Measurements from ENCODE around the gene ST6GALNAC6.

ST6GALNAC6 gene

DNA sequence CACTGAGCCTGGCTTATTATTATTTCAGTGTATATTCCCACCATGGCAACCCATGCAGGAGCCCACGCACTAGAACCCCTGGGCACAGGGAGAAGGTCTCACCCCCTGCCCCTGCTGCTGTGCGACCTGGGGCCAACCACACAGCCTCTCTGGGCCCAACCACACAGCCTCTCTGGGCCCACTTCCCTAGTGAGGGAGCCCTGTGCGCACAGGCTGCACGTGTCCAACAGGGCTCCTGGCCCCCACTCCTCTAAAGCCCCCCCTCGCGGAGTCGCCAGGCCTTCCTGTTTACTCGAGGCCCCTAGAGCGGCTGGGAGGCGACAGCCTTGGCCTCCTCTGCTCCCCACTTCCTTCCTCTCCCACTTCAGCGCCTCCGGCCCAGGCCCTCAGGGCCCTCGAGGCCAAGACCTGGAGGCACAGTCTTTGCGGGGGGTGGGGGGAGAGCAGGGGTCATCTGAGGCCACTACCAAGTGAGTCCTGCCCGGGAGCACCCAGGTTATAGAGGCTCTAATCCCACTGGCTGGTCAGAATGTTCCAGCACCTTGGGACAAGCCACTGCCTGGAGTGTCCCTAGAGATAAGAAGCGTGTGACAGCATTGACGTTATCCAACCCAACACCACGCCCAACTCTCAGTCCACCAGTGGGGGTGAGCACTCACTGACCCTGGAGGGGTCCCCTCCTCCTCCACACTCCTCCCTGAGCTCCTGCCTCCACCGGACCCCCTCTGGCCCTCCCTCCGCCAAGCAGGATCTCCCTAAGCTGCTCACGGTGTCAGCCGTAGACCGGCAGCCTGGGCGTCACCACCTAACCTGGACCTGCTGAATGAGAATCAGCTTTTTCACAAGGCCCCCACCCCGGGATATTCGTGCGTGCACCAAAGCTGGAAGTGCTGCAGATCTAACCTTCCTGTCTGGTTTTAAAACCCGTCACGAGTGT lies 37.1 kb downstream of the ST6GALNAC6 start:
- 0 out of 2 replicates have a peak, but pooled peaks have one; percentile 44 for TF ChIP-seq SIN3A (IDR thresholded peaks at IDR 0.05; ENCODE audit: borderline replicate concordance, insufficient read depth, low read length)
- TF ChIP-seq, protein P1, sequence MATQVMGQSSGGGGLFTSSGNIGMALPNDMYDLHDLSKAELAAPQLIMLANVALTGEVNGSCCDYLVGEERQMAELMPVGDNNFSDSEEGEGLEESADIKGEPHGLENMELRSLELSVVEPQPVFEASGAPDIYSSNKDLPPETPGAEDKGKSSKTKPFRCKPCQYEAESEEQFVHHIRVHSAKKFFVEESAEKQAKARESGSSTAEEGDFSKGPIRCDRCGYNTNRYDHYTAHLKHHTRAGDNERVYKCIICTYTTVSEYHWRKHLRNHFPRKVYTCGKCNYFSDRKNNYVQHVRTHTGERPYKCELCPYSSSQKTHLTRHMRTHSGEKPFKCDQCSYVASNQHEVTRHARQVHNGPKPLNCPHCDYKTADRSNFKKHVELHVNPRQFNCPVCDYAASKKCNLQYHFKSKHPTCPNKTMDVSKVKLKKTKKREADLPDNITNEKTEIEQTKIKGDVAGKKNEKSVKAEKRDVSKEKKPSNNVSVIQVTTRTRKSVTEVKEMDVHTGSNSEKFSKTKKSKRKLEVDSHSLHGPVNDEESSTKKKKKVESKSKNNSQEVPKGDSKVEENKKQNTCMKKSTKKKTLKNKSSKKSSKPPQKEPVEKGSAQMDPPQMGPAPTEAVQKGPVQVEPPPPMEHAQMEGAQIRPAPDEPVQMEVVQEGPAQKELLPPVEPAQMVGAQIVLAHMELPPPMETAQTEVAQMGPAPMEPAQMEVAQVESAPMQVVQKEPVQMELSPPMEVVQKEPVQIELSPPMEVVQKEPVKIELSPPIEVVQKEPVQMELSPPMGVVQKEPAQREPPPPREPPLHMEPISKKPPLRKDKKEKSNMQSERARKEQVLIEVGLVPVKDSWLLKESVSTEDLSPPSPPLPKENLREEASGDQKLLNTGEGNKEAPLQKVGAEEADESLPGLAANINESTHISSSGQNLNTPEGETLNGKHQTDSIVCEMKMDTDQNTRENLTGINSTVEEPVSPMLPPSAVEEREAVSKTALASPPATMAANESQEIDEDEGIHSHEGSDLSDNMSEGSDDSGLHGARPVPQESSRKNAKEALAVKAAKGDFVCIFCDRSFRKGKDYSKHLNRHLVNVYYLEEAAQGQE (IDR thresholded peaks at IDR 0.05; ENCODE audit: insufficient read depth in 1 of 2, low read depth in 2 of 2, low read length in 2 of 2), result peak in 1 of 2 experiments; percentile 57; a peak in 1 of 4 replicates
- TF ChIP-seq POLR2AphosphoS5 (IDR thresholded peaks at IDR 0.05; ENCODE audit: low read depth, low read length), result no peak

DNA sequence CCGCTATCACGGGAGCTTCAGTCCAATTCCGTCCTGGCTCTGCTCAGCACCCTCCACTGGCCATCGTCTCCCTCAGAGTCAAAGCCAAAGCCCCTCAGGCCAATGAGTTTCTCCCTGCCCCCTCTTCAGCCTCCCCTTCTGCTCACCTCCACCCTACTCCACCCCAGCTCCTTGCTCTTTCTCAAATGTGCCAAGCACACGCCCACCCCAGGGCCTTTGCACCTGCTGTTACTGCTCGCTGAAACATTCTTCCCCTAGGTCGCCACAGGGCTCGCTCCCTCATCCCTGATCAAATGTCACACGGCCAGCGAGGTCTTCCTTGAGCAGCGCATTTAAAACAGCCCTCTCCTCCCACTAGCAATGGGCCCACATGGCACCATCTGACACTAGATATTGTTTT lies 38.6 kb downstream of the ST6GALNAC6 start:
- TF ChIP-seq, protein P1 (IDR thresholded peaks at IDR 0.05; ENCODE audit: insufficient read depth in 1 of 2, low read depth in 2 of 2, low read length in 2 of 2), result no peak
- TF ChIP-seq TAF1 (IDR thresholded peaks at IDR 0.05; ENCODE audit: borderline replicate concordance, insufficient read depth, low read length) (no peak), FOXP2 (optimal IDR thresholded peaks at IDR 0.05; ENCODE audit: borderline replicate concordance, extremely low read depth, extremely low read length, insufficient read depth) (no peak), SIN3A (IDR thresholded peaks at IDR 0.05; ENCODE audit: borderline replicate concordance, insufficient read depth, low read length) (no peak), POLR2AphosphoS5 (IDR thresholded peaks at IDR 0.05; ENCODE audit: low read depth, low read length) (no peak)

DNA sequence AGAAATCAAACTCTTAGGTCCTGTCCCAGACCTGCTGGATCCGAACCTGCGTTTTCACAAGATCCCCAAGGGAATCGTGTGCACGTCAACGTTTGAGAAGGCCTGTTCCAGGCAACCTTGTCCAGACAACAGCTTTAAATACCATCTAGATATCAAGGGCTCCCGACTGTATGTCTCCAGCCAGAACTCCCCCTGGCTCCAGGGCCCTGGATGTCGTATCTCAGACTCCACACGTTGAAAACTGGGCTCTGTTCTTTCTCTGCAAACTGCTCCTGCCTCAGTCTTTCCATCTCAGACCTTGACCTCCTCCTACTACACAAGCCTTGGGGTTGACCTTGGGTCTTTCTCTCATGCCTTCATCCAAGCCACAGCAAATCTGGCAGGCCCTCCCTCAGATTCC lies 39.1 kb downstream of the ST6GALNAC6 start:
- TF ChIP-seq, protein P1 (IDR thresholded peaks at IDR 0.05; ENCODE audit: insufficient read depth in 1 of 2, low read depth in 2 of 2, low read length in 2 of 2), result no peak
- TF ChIP-seq SIN3A (IDR thresholded peaks at IDR 0.05; ENCODE audit: borderline replicate concordance, insufficient read depth, low read length), result no peak
- no peak for TF ChIP-seq TAF1 (IDR thresholded peaks at IDR 0.05; ENCODE audit: borderline replicate concordance, insufficient read depth, low read length)
- TF ChIP-seq POLR2AphosphoS5 (IDR thresholded peaks at IDR 0.05; ENCODE audit: low read depth, low read length), result no peak
- TF ChIP-seq FOXP2 (optimal IDR thresholded peaks at IDR 0.05; ENCODE audit: borderline replicate concordance, extremely low read depth, extremely low read length, insufficient read depth), result no peak

DNA sequence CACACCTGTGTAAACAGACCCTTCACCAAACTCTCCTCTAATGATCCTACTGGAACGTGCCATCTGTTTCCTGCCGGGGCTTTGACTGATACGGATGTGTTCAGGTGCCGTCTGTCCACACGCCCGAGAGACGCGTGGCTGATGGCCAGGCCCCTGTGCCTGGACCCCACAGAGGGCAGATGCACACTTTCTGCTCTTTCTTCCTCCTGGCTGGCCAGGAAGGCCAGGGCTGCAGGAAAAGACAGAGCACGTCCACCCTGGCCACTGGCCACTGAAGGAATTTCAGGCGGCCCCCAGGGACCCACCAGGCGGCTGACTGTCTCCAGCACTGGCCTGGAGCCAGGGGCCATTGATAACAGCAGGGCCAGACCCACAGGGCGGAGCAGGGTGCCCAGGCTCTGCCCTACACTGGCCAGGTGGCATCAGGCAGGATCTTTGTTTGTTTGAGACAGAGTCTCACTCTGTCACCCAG lies 41.3 kb downstream of the ST6GALNAC6 start:
- no peak for TF ChIP-seq FOXP2 (optimal IDR thresholded peaks at IDR 0.05; ENCODE audit: borderline replicate concordance, extremely low read depth, extremely low read length, insufficient read depth)
- no peak for TF ChIP-seq POLR2AphosphoS5 (IDR thresholded peaks at IDR 0.05; ENCODE audit: low read depth, low read length)
- TF ChIP-seq TAF1 (IDR thresholded peaks at IDR 0.05; ENCODE audit: borderline replicate concordance, insufficient read depth, low read length), result no peak
- TF ChIP-seq SIN3A (IDR thresholded peaks at IDR 0.05; ENCODE audit: borderline replicate concordance, insufficient read depth, low read length), result no peak
- TF ChIP-seq, protein P1 (IDR thresholded peaks at IDR 0.05; ENCODE audit: insufficient read depth in 1 of 2, low read depth in 2 of 2, low read length in 2 of 2), result no peak
